C4-2B (cell line): Measurements from ENCODE around the gene PARD3.

Experiments used
- H3K27ac ChIP-seq: fragments of 450-650 bp; 2 replicates; pipeline ENCODE4 v1.5.1; 2017
- CTCF ChIP-seq: fragments of 450-650 bp; conservative IDR thresholded peaks from 2 replicates; pipeline ENCODE4 v1.5.1; 2017; ENCODE audit warnings: mild to moderate bottlenecking
- ZFX ChIP-seq: fragments of 450-650 bp; IDR thresholded peaks from 2 replicates; pipeline ENCODE4 v1.6.1; 2017

The PARD3 gene

GRCh38 chr10:34341473-34341872 lies 473.6 kb downstream of the PARD3 start:
- no peak for TF ChIP-seq CTCF
- no peak for TF ChIP-seq ZFX
- no peak overlapping the region for H3K27ac ChIP-seq

GRCh38 chr10:34340934-34341333 lies 474.2 kb downstream of the PARD3 start:
- TF ChIP-seq CTCF (no peak), ZFX (no peak)

GRCh38 chr10:34339816-34340553 lies 475.1 kb downstream of the PARD3 start:
- H3K27ac ChIP-seq, result no peak overlapping the region
- TF ChIP-seq CTCF (no peak), ZFX (no peak)

More at GRCh38 chr10:34340934-34341333, 474.2 kb downstream of the PARD3 start:
- no peak overlapping the region for H3K27ac ChIP-seq

- H3K27ac ChIP-seq, result no peak overlapping the region; the same call in 1 of the 2 replicates
- no peak for TF ChIP-seq ZFX
- no peak for TF ChIP-seq CTCF
Observed at GRCh38 chr10:34337917-34338316, 477.2 kb downstream of the PARD3 start.

GRCh38 chr10:34335960-34336690 lies 479.0 kb downstream of the PARD3 start:
- TF ChIP-seq CTCF, result no peak
- TF ChIP-seq ZFX, result no peak

GRCh38 chr10:34334908-34335307 lies 480.2 kb downstream of the PARD3 start:
- no peak overlapping the region for H3K27ac ChIP-seq
- TF ChIP-seq ZFX (no peak), CTCF (no peak)

More at GRCh38 chr10:34335960-34336690, 479.0 kb downstream of the PARD3 start:
- H3K27ac ChIP-seq, result no peak overlapping the region

- no peak for TF ChIP-seq CTCF
- no peak for TF ChIP-seq ZFX
- no peak overlapping the region for H3K27ac ChIP-seq
Observed at GRCh38 chr10:34333513-34333912, 481.6 kb downstream of the PARD3 start.
